ENCODE measurements around the gene ITSN1. TPM values are rescaled to one million over a fixed set of nuclear protein-coding genes. Genes with fewer than 3 reads are reported as not detected.

Gene ITSN1
- total and polyA plus RNA-seq, 2 experiments from 2014 or later: 77.9 to 95.7 TPM

GRCh38 chr21:33937146-33937545 lies 294.8 kb downstream of the ITSN1 start:
- H3K27ac ChIP-seq (ENCODE audit: low read depth): no peak overlapping the region
- Mint-ChIP-seq H3K36me3 (ENCODE audit: low read depth) (peaks cover 7% of the 10 kb centered on the region), H3K9me3 (peaks cover 4% of the 10 kb centered on the region), H3K4me1 (peaks cover 11% of the 10 kb centered on the region), H3K27me3 (ENCODE audit: insufficient read depth, low read depth, poor library complexity) (peaks cover 1% of the 10 kb centered on the region), H3K4me3 (no peak overlapping the region), H3K27ac (no peak overlapping the region)
- peaks cover 29% of the 10 kb centered on the region for H3K79me2 ChIP-seq (replicated peaks; ENCODE audit: insufficient read depth)
- H3K4me1 ChIP-seq (ENCODE audit: insufficient read depth): peaks cover 22% of the 10 kb centered on the region
- H4K20me1 ChIP-seq (replicated peaks; ENCODE audit: insufficient read depth): no peaks in the 10 kb centered on the region
- DNase-seq (ENCODE audit: low spot score): no peak
- no peaks in the 10 kb centered on the region for H3F3A ChIP-seq (replicated peaks; ENCODE audit: low read depth)
- H3K9me2 ChIP-seq (ENCODE audit: insufficient read depth): peaks cover 3% of the 10 kb centered on the region; the same call in 1 of the 2 replicates
- no peak overlapping the region for H3K4me3 ChIP-seq
- no peak for TF ChIP-seq ZNF462 (CRISPR knock-in tag; IDR thresholded peaks at IDR 0.05)
- no peak for TF ChIP-seq ZNF331 (CRISPR knock-in tag; IDR thresholded peaks at IDR 0.05; ENCODE audit: low read depth)
- no peak overlapping the region for H3K4me2 ChIP-seq
- no peaks in the 10 kb centered on the region for H3K27me3 ChIP-seq (ENCODE audit: insufficient read depth)
- H2AFZ ChIP-seq: no peak overlapping the region
- no peak; the same call in 2 of the 3 replicates for ATAC-seq
- H3K36me3 ChIP-seq (ENCODE audit: insufficient read depth): no peaks in the 10 kb centered on the region

- Mint-ChIP-seq H3K27me3 (ENCODE audit: insufficient read depth, low read depth, poor library complexity) (peaks cover 1% of the 10 kb centered on the region), H3K4me3 (no peak overlapping the region), H3K4me1 (peaks cover 10% of the 10 kb centered on the region; the same call in 2 of the 3 replicates), H3K36me3 (ENCODE audit: low read depth) (peaks cover 3% of the 10 kb centered on the region; the same call in 2 of the 3 replicates), H3K27ac (no peak overlapping the region), H3K9me3 (no peaks in the 10 kb centered on the region)
- H3K4me1 ChIP-seq (ENCODE audit: insufficient read depth): peaks cover 21% of the 10 kb centered on the region
- no peak overlapping the region for H3K4me3 ChIP-seq
- no peaks in the 10 kb centered on the region for H3K27me3 ChIP-seq (ENCODE audit: insufficient read depth)
- no peaks in the 10 kb centered on the region for H4K20me1 ChIP-seq (replicated peaks; ENCODE audit: insufficient read depth)
- H3K27ac ChIP-seq (ENCODE audit: low read depth): no peak overlapping the region
- no peaks in the 10 kb centered on the region for H3F3A ChIP-seq (replicated peaks; ENCODE audit: low read depth)
- peaks cover 21% of the 10 kb centered on the region for H3K79me2 ChIP-seq (replicated peaks; ENCODE audit: insufficient read depth)
- H3K9me2 ChIP-seq (ENCODE audit: insufficient read depth): no peaks in the 10 kb centered on the region
- DNase-seq (ENCODE audit: low spot score): no peak
- no peaks in the 10 kb centered on the region for H3K36me3 ChIP-seq (ENCODE audit: insufficient read depth)
- no peak overlapping the region for H2AFZ ChIP-seq
- no peak for ATAC-seq
- H3K4me2 ChIP-seq: no peak overlapping the region
- TF ChIP-seq ZNF462 (CRISPR knock-in tag; IDR thresholded peaks at IDR 0.05) (no peak), ETS1 (IDR thresholded peaks at IDR 0.05) (no peak)
Observed at GRCh38 chr21:33937931-33938339, 295.6 kb downstream of the ITSN1 start.
